Regular cardiac myocyte (primary cell): ENCODE data around the gene PRSS12. TPM values are rescaled to one million over a fixed set of nuclear protein-coding genes. Genes with fewer than 3 reads are reported as not detected.

Source experiments
- total RNA-seq: library from RNA; depleted of rRNA; stranded (reverse); fragments of >200 nt; gene quantifications from 2 replicates; pipeline ENCODE4 v1.2.3, GENCODE V29; 2014

The PRSS12 gene
- total RNA-seq, result 9.3 and 14.6 TPM in 2 replicates

GRCh38 chr4:118352843-118353533 is at the start of gene PRSS12:
TSS of gene PRSS12 (minus strand) at chr4:118353003. CDS start at chr4:118352720, 283 bp downstream.

